ENCODE data around the gene RPS15. TPM values are rescaled to one million over a fixed set of nuclear protein-coding genes. Genes with fewer than 3 reads are reported as not detected.

The RPS15 gene
- polyA plus RNA-seq, 1 of the 3 experiments (the other 2 are of a cell fraction): 3,749 TPM

DNA sequence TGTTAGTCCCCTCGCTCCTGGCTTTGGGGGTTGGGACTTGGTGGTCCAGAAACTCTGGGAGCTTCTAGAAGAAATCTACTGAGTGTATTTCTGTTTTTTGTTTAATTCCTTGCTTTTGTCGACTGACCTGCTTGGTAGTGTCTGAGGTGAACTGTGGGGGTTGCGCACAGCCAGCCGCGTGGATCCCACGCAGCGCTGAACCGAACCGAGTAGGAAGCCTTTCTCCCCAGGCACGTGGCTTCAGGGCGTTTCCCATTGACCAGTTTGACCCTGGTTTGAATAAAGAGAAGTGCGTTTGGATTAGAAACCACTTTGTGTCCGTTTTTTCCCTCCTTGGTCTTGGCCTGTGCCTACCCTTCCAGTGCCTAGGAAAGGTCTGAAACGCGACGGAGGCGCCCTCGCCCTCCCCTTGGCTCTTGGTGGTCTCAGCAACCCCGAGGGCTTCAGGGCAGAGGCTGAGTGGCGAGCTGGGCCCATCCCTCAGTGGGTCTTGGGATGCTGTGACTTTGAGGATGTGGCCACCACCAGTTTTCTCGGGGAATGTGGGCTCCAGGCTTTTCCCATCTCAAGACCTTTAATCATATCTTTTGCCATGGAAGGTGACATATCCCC lies 2.7 kb upstream of the RPS15 start (continued):
- TF ChIP-seq, protein P1, sequence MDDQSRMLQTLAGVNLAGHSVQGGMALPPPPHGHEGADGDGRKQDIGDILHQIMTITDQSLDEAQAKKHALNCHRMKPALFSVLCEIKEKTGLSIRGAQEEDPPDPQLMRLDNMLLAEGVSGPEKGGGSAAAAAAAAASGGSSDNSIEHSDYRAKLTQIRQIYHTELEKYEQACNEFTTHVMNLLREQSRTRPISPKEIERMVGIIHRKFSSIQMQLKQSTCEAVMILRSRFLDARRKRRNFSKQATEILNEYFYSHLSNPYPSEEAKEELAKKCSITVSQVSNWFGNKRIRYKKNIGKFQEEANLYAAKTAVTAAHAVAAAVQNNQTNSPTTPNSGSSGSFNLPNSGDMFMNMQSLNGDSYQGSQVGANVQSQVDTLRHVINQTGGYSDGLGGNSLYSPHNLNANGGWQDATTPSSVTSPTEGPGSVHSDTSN (IDR thresholded peaks at IDR 0.05): no peak
- TF ChIP-seq FOXJ3 (CRISPR knock-in tag; IDR thresholded peaks at IDR 0.05) (no peak), FOXM1 (IDR thresholded peaks at IDR 0.05; ENCODE audit: low read depth) (no peak), RAD21 (IDR thresholded peaks at IDR 0.05; ENCODE audit: low read length) (no peak)

DNA sequence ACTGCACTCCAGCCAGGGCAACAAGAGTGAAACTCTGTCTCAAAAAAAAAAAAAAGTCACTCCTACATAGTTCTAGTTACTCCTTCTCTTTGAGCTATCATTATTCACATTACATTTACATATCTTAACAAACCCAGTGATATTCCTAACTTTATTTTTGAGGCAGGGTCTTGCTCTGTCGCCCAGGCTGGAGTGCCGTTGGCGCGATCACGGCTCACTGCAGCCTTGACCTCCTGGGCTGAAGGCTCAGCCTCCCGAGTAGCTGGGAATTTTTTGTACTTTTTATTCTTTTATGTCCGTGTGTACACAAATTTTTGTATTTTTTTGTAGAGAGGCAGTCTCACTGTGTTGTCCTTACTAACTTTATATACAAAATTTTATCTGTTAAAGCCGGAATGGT lies 587 bp upstream of the RPS15 start:
- Histone ChIP-seq H3K4me2 (peak overlapping the region; percentile 41; the same call in 1 of the 2 replicates), H3K36me3 (replicated peaks in 1 of 2; ENCODE audit: control insufficient read depth in 1 of 2, insufficient read depth in 2 of 2, low read length in 1 of 2) (peaks cover 29 to 55% of the 10 kb centered on the region in 2 experiments), H3K27me3 (ENCODE audit: insufficient read depth) (no peaks in the 10 kb centered on the region), H3F3A (replicated peaks; ENCODE audit: insufficient read depth) (peaks cover 49% of the 10 kb centered on the region), H2AFZ (ENCODE audit: low read depth) (peak overlapping the region; percentile 79; the same call in 1 of the 2 replicates), H3K9ac (no peak overlapping the region), H3K79me2 (ENCODE audit: insufficient read depth) (peaks cover 43% of the 10 kb centered on the region), H3K4me1 (ENCODE audit: control insufficient read depth in 1 of 2, insufficient read depth in 2 of 2, low read depth in 1 of 2, low read length in 1 of 2) (peaks cover 3 to 17% of the 10 kb centered on the region in 2 experiments; a peak in 3 of 4 replicates), H3K9me3 (no peaks in the 10 kb centered on the region), H3K27ac (ENCODE audit: low read depth in 2 of 2, low read length in 1 of 2) (peak overlapping the region; percentile 23 to 81; a peak in 3 of 4 replicates), H3K9me2 (no peaks in the 10 kb centered on the region), H4K20me1 (ENCODE audit: insufficient read depth) (peaks cover 43% of the 10 kb centered on the region), H3K4me3 (ENCODE audit: low read depth in 2 of 2, low read length in 1 of 2) (no peak overlapping the region; a peak in 1 of 4 replicates)
- no peak for TF ChIP-seq FOSL2 (IDR thresholded peaks at IDR 0.05; ENCODE audit: borderline replicate concordance, low read depth)
- TF ChIP-seq EP300 (IDR thresholded peaks at IDR 0.05; ENCODE audit: borderline replicate concordance in 1 of 2, low read depth in 1 of 2, low read length in 1 of 2): no peak
- TF ChIP-seq RXRA (IDR thresholded peaks at IDR 0.05; ENCODE audit: borderline replicate concordance, low read depth): no peak
- TF ChIP-seq RFX5 (IDR thresholded peaks at IDR 0.05; ENCODE audit: low read length): no peak
- TF ChIP-seq, protein P2, sequence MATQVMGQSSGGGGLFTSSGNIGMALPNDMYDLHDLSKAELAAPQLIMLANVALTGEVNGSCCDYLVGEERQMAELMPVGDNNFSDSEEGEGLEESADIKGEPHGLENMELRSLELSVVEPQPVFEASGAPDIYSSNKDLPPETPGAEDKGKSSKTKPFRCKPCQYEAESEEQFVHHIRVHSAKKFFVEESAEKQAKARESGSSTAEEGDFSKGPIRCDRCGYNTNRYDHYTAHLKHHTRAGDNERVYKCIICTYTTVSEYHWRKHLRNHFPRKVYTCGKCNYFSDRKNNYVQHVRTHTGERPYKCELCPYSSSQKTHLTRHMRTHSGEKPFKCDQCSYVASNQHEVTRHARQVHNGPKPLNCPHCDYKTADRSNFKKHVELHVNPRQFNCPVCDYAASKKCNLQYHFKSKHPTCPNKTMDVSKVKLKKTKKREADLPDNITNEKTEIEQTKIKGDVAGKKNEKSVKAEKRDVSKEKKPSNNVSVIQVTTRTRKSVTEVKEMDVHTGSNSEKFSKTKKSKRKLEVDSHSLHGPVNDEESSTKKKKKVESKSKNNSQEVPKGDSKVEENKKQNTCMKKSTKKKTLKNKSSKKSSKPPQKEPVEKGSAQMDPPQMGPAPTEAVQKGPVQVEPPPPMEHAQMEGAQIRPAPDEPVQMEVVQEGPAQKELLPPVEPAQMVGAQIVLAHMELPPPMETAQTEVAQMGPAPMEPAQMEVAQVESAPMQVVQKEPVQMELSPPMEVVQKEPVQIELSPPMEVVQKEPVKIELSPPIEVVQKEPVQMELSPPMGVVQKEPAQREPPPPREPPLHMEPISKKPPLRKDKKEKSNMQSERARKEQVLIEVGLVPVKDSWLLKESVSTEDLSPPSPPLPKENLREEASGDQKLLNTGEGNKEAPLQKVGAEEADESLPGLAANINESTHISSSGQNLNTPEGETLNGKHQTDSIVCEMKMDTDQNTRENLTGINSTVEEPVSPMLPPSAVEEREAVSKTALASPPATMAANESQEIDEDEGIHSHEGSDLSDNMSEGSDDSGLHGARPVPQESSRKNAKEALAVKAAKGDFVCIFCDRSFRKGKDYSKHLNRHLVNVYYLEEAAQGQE (IDR thresholded peaks at IDR 0.05; ENCODE audit: low read depth, low read length): no peak
- TF ChIP-seq, protein P3, sequence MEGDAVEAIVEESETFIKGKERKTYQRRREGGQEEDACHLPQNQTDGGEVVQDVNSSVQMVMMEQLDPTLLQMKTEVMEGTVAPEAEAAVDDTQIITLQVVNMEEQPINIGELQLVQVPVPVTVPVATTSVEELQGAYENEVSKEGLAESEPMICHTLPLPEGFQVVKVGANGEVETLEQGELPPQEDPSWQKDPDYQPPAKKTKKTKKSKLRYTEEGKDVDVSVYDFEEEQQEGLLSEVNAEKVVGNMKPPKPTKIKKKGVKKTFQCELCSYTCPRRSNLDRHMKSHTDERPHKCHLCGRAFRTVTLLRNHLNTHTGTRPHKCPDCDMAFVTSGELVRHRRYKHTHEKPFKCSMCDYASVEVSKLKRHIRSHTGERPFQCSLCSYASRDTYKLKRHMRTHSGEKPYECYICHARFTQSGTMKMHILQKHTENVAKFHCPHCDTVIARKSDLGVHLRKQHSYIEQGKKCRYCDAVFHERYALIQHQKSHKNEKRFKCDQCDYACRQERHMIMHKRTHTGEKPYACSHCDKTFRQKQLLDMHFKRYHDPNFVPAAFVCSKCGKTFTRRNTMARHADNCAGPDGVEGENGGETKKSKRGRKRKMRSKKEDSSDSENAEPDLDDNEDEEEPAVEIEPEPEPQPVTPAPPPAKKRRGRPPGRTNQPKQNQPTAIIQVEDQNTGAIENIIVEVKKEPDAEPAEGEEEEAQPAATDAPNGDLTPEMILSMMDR (IDR thresholded peaks at IDR 0.05): no peak
- TF ChIP-seq TAF1 (IDR thresholded peaks at IDR 0.05; ENCODE audit: borderline replicate concordance, low read depth, low read length): no peak
- TF ChIP-seq GABPA (IDR thresholded peaks at IDR 0.05; ENCODE audit: low read depth): no peak
- ChIA-PET POLR2A (no interaction called here), CTCF (interaction anchor here (0.8 to 2.0 kb wide), 8 partner anchors 8 to 121 kb away, joined by 3 to 9 read pairs (median 4); no protein-coding TSS in a partner anchor)
- DNase-seq: no peak
- 80% methylated on average over 8 of the region's 8 CpGs for WGBS (ENCODE audit: low lambda C conversion rate)

Data from SK-N-SH (cell line).